Measurements from ENCODE around the gene UGT1A10. TPM values are rescaled to one million over a fixed set of nuclear protein-coding genes. Genes with fewer than 3 reads are reported as not detected.

Gene UGT1A10
- total RNA-seq, 3 donors from 2014 or later = not detected

- DNase-seq (no peak), ATAC-seq (no peak)
- H3K4me3 Mint-ChIP-seq = no peak overlapping the region
- no peaks in the 10 kb centered on the region for H3K36me3 Mint-ChIP-seq (ENCODE audit: insufficient read depth)
- peaks cover 18% of the 10 kb centered on the region for H3K27me3 Mint-ChIP-seq (ENCODE audit: low read depth)
- no peaks in the 10 kb centered on the region for H3K9me3 Mint-ChIP-seq
- H3K4me1 Mint-ChIP-seq (ENCODE audit: low read depth) = no peaks in the 10 kb centered on the region
Observed at GRCh38 chr2:233813236-233814055, 177.2 kb downstream of the UGT1A10 start.

DNA sequence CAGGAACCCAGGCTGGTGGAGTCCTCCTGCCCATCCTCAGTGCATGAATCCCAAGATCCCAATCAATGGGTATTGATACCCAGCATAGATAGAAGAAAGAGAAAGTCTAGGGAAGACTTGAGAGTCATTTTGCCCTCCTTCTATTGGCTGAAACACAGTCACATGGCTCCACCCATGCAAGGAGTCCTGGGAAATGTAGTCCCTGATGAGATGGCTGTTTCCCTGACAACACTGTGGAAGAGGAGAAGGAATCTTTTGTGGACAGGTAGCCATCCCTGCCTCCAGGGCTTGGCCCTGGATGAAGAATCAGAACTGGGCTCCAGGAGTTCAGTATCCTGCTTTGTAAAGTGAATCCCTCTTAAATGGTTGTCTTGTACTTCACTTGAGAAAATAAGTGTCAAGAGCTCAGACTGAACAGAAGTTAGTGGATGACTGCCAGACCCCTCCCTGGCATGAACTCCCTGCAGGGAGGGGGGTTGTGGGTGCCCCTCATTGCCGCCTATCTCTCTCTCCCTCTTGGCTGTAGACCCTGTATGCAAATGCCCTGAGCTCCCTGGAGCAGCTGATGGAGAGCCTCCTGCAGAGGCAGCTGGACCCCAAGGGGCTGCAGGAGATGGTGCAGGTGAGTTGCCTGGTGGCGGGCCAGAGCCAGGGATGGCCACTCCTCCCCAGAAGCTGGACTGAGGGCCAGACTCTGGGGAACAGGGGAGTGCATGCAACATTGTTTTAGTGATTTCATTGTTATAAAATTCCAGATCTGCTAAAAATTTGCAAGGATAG is 178.0 kb downstream of the UGT1A10 start:
- DNase-seq = no peak
- Mint-ChIP-seq H3K4me1 (ENCODE audit: low read depth) (no peaks in the 10 kb centered on the region), H3K27me3 (ENCODE audit: low read depth) (peaks cover 20% of the 10 kb centered on the region), H3K36me3 (ENCODE audit: insufficient read depth) (no peaks in the 10 kb centered on the region), H3K9me3 (no peaks in the 10 kb centered on the region), H3K4me3 (no peak overlapping the region)
- ATAC-seq = no peak

DNA sequence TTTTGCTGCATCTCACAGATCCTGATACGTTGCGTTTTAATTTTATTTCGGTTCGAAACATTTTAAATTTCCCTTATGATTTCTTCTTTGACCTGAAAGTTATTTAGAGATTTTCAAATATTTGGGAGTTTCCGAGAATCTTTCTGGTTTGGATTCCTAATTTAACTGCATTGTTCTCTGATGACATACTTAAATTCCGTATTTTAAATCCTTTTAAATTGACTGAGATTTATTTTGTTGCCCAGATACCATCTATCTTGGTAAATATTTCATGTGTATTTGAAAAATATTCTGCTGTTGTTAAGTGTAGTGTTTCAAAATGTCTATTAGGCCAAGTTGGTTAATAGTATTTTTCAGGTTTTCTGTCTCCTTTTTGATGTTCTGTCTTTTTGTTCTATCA is 179.6 kb downstream of the UGT1A10 start:
- no peak for ATAC-seq
- H3K4me1 Mint-ChIP-seq (ENCODE audit: low read depth) = no peaks in the 10 kb centered on the region

DNA sequence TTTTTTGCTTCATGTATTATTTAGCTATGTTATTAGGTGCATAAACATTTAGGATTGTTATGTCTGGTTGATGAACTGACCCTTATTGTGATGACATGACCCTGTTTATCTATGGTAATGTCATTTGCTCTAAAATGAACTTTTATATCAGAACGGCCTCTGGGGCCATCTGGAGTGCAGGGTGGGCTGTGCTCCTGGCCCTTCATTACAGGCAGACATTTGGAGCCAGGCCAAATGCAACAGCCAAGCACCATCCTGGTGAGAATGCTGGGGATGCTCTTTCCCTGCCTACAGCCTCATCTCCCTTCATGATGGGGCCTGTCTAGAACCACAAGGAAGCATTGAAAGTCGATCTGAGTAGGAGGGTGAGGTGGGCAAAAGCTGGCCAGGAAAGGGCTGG is 180.1 kb downstream of the UGT1A10 start:
- no peak for DNase-seq
- no peaks in the 10 kb centered on the region for H3K9me3 Mint-ChIP-seq

More for the DNA sequence above, 179.6 kb downstream of the UGT1A10 start:
- no peak overlapping the region for H3K4me3 Mint-ChIP-seq
- DNase-seq = no peak
- H3K36me3 Mint-ChIP-seq (ENCODE audit: insufficient read depth) = no peaks in the 10 kb centered on the region
- peaks cover 15% of the 10 kb centered on the region for H3K27me3 Mint-ChIP-seq (ENCODE audit: low read depth)
- no peaks in the 10 kb centered on the region for H3K9me3 Mint-ChIP-seq

GRCh38 chr2:233816771-233817170 is 180.5 kb downstream of the UGT1A10 start:
- H3K27me3 Mint-ChIP-seq (ENCODE audit: low read depth) = peaks cover 14% of the 10 kb centered on the region
- no peak for ATAC-seq
- H3K4me3 Mint-ChIP-seq = no peak overlapping the region
- no peaks in the 10 kb centered on the region for H3K9me3 Mint-ChIP-seq
- no peaks in the 10 kb centered on the region for H3K36me3 Mint-ChIP-seq (ENCODE audit: insufficient read depth)
- no peaks in the 10 kb centered on the region for H3K4me1 Mint-ChIP-seq (ENCODE audit: low read depth)
- DNase-seq = no peak

More for the DNA sequence above, 180.1 kb downstream of the UGT1A10 start:
- ATAC-seq = no peak
- no peaks in the 10 kb centered on the region for H3K4me1 Mint-ChIP-seq (ENCODE audit: low read depth)
- no peak overlapping the region for H3K4me3 Mint-ChIP-seq
- H3K36me3 Mint-ChIP-seq (ENCODE audit: insufficient read depth) = no peaks in the 10 kb centered on the region
- H3K27me3 Mint-ChIP-seq (ENCODE audit: low read depth) = peaks cover 13% of the 10 kb centered on the region

GRCh38 chr2:233817361-233817911 is 181.2 kb downstream of the UGT1A10 start:
- no peaks in the 10 kb centered on the region for H3K36me3 Mint-ChIP-seq (ENCODE audit: insufficient read depth)
- no peak overlapping the region for H3K4me3 Mint-ChIP-seq
- no peaks in the 10 kb centered on the region for H3K4me1 Mint-ChIP-seq (ENCODE audit: low read depth)
- H3K9me3 Mint-ChIP-seq = no peaks in the 10 kb centered on the region
- ATAC-seq = no peak
- DNase-seq = no peak
- H3K27me3 Mint-ChIP-seq (ENCODE audit: low read depth) = peaks cover 14% of the 10 kb centered on the region

DNA sequence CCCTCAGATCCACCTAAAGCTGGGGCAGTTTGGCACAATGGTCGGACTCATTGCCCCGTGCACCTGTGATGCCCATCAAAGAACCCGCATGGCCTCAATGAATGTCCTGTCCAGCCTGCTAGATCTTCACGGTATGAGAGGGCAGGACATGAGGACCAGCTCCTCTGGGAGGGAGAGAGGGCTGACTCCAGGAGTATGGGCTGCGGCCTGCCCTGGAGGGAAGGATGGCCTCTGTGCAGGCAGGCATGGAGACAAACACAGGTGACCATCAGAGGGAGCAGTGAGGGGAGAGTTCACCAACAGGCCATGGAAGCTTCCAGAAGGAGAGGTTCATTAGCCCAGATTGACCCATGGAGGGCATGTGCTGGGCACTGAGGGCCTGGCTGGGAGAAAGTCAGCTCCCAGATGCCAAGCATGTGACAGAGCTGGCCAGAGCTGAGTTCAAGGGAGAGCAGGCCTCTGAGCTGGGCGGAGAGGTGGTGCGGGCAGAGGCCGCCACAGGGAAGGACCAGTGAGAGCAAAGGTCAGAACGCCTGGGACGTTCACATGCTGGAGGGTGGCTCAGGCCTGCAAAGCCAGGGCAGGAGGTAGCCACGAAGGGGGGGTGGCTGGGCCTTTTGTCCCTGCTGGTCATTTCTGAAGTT is 181.9 kb downstream of the UGT1A10 start:
- DNase-seq (no peak), ATAC-seq (no peak)
- peaks cover 14% of the 10 kb centered on the region for H3K27me3 Mint-ChIP-seq (ENCODE audit: low read depth)
- H3K9me3 Mint-ChIP-seq = no peaks in the 10 kb centered on the region
- H3K4me1 Mint-ChIP-seq (ENCODE audit: low read depth) = no peaks in the 10 kb centered on the region
- H3K36me3 Mint-ChIP-seq (ENCODE audit: insufficient read depth) = no peaks in the 10 kb centered on the region
- no peak overlapping the region for H3K4me3 Mint-ChIP-seq

DNA sequence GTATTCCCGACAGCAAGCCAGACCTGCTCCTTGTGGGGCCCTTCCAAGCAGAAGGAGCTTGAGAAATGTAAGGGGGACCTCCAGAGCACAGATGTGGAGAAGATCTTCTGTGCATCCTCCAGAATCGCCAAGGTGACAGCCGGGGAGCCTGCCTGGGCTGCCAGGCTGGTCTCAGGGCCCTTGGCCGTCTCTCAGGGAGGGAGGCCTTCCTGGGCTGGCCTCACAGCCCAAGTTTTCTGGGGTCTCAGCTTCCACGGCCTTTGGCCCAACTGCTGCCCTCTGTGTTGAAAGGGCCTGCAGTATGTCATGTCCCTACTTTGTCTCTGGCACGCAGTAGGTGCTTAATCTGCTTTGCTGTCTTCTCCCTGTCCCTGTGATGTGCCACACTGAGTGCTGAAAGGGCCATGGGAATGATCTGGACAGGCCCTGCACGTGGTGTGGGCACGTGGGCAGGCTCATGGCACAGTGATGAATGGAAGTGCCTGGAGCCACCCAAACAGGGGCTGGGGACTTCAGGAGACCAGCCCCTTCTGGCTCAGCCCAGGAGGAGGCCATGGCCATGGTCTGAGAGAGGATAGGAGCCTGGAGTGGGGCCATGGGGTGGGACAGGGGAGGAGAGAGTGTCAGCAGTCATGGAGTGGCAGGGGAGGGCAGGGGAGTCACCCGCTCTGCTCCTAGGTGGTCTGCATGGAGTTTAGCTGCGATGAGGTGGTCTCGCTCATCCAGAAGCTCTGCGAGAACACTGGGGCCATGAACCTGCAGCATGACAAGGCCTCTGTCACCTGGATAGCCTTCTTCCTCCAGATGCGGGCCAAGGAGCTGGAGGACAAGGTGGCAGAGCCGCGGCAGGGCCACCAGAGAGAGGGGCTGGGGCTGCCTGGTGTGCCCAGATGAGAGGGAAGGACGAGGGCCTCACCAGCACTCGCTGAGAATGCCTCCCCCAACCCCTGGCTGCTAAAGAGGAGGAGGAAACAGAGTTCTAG is 182.7 kb downstream of the UGT1A10 start:
- H3K36me3 Mint-ChIP-seq (ENCODE audit: insufficient read depth) = no peaks in the 10 kb centered on the region
- H3K4me3 Mint-ChIP-seq = no peak overlapping the region
- ATAC-seq (no peak), DNase-seq (no peak)
- H3K9me3 Mint-ChIP-seq = no peaks in the 10 kb centered on the region
- peaks cover 14% of the 10 kb centered on the region for H3K27me3 Mint-ChIP-seq (ENCODE audit: low read depth)
- H3K4me1 Mint-ChIP-seq (ENCODE audit: low read depth) = no peaks in the 10 kb centered on the region

- Mint-ChIP-seq H3K4me1 (ENCODE audit: low read depth) (no peaks in the 10 kb centered on the region), H3K27me3 (ENCODE audit: low read depth) (peaks cover 12% of the 10 kb centered on the region), H3K4me3 (no peak overlapping the region), H3K9me3 (no peaks in the 10 kb centered on the region), H3K36me3 (ENCODE audit: insufficient read depth) (no peaks in the 10 kb centered on the region)
- DNase-seq = no peak
- no peak for ATAC-seq
Observed at GRCh38 chr2:233819884-233820773, 183.9 kb downstream of the UGT1A10 start.

DNA sequence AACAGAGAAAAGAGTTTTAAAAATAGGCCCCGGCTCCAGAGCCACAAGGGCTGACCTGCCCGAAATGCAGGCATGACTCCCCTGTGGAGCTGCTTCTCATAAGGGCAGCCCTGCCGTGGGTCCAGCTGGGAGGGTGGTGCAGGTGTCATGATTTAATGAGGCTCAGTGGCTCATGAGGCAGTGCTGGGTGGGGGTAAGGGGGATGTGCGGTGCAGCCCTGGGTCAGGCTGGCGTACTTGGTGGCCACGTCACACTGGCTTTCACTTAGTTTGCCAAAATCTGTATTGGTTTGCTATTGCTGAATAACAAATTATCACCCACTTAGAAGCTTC is 184.5 kb downstream of the UGT1A10 start:
- ATAC-seq (no peak), DNase-seq (no peak)
- Mint-ChIP-seq H3K4me1 (ENCODE audit: low read depth) (no peaks in the 10 kb centered on the region), H3K4me3 (no peak overlapping the region), H3K27me3 (ENCODE audit: low read depth) (peaks cover 14% of the 10 kb centered on the region), H3K36me3 (ENCODE audit: insufficient read depth) (no peaks in the 10 kb centered on the region), H3K9me3 (no peaks in the 10 kb centered on the region)

DNA sequence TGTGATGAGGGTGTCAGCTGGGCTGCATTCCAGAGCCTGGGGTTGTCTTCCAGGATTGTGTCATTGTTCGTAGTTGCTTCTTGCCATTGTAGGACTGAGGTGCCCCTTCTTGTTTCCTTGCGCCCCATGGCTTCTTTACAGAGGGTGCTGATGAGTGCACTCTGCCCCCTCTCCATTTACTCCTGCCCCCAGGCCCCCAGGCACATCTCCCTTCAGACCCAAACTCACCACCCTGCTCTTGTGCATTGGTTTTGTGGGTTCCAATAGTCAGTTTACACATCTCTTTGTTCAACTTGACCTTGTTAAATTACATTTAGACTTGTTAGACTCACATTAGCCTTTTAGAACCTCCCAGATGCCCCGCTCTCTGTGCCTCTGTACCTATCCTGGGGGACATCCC is 184.9 kb downstream of the UGT1A10 start:
- peaks cover 14% of the 10 kb centered on the region for H3K27me3 Mint-ChIP-seq (ENCODE audit: low read depth)
- DNase-seq (no peak), ATAC-seq (no peak)
- H3K4me3 Mint-ChIP-seq = no peak overlapping the region
- H3K9me3 Mint-ChIP-seq = no peaks in the 10 kb centered on the region
- no peaks in the 10 kb centered on the region for H3K4me1 Mint-ChIP-seq (ENCODE audit: low read depth)
- no peaks in the 10 kb centered on the region for H3K36me3 Mint-ChIP-seq (ENCODE audit: insufficient read depth)

DNA sequence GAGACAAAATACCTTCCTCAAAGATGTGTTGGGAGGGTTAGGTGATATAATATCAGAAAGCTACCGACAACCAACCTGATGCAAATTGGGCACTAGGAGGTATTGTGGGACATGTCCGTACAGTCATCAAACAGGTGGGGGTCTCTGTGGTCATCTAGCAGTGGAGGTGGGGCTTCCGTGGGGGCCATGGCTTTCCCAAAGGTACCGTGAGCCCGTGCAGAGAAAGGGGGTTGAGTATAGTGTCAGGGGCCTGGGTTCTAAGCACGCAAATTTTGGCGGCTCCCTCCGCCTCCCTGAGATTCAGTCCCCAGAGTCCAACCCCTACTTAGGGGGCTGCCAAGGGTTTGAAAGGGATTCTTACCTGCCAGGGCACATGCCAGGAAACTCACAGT is 185.5 kb downstream of the UGT1A10 start:
- Mint-ChIP-seq H3K36me3 (ENCODE audit: insufficient read depth) (no peaks in the 10 kb centered on the region), H3K4me3 (no peak overlapping the region), H3K9me3 (no peaks in the 10 kb centered on the region), H3K27me3 (ENCODE audit: low read depth) (peaks cover 16% of the 10 kb centered on the region), H3K4me1 (ENCODE audit: low read depth) (no peaks in the 10 kb centered on the region)
- ATAC-seq (no peak), DNase-seq (no peak)

All from activated T-cell treated with anti-CD3 and anti-CD28 coated beads, Interleukin-2, amount 50 U/mL, for 4 hours (primary cell).